Measurements from ENCODE around the gene NPEPL1.

NPEPL1 gene

GRCh38 chr20:58741384-58741783 lies 48.8 kb downstream of the NPEPL1 start:
- TF ChIP-seq EZH2 (IDR thresholded peaks at IDR 0.05; ENCODE audit: borderline replicate concordance, low read length) = no peak
- TF ChIP-seq, protein P1, sequence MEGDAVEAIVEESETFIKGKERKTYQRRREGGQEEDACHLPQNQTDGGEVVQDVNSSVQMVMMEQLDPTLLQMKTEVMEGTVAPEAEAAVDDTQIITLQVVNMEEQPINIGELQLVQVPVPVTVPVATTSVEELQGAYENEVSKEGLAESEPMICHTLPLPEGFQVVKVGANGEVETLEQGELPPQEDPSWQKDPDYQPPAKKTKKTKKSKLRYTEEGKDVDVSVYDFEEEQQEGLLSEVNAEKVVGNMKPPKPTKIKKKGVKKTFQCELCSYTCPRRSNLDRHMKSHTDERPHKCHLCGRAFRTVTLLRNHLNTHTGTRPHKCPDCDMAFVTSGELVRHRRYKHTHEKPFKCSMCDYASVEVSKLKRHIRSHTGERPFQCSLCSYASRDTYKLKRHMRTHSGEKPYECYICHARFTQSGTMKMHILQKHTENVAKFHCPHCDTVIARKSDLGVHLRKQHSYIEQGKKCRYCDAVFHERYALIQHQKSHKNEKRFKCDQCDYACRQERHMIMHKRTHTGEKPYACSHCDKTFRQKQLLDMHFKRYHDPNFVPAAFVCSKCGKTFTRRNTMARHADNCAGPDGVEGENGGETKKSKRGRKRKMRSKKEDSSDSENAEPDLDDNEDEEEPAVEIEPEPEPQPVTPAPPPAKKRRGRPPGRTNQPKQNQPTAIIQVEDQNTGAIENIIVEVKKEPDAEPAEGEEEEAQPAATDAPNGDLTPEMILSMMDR (IDR thresholded peaks at IDR 0.05; ENCODE audit: low read length) = no peak

GRCh38 chr20:58742668-58743566 lies 50.3 kb downstream of the NPEPL1 start:
- Histone ChIP-seq H4K20me1 (ENCODE audit: insufficient read depth, low read length) (no peaks in the 10 kb centered on the region), H3K79me2 (ENCODE audit: insufficient read depth, low read length) (no peaks in the 10 kb centered on the region), H3K4me2 (ENCODE audit: low read length) (no peak overlapping the region), H3K4me1 (ENCODE audit: insufficient read depth, low read length, severe bottlenecking) (no peaks in the 10 kb centered on the region), H3K27me3 (ENCODE audit: insufficient read depth, low read length) (no peaks in the 10 kb centered on the region; the same call in 1 of the 2 replicates), H2AFZ (ENCODE audit: low read length) (no peak overlapping the region), H3K9me3 (ENCODE audit: low read length) (no peaks in the 10 kb centered on the region), H3F3A (ENCODE audit: insufficient read depth, low read length) (no peaks in the 10 kb centered on the region), H3K9ac (ENCODE audit: low read length) (no peak overlapping the region), H3K4me3 (ENCODE audit: low read depth, low read length, poor library complexity, severe bottlenecking) (no peak overlapping the region), H3K36me3 (ENCODE audit: insufficient read depth, low read length) (no peaks in the 10 kb centered on the region), H3K27ac (ENCODE audit: low read depth, low read length, poor library complexity, severe bottlenecking) (no peak overlapping the region), H3K9me2 (ENCODE audit: low read depth, low read length) (no peaks in the 10 kb centered on the region)
- TF ChIP-seq, protein P1 (IDR thresholded peaks at IDR 0.05; ENCODE audit: low read length) = no peak
- TF ChIP-seq EZH2 (IDR thresholded peaks at IDR 0.05; ENCODE audit: borderline replicate concordance, low read length) = no peak

More at GRCh38 chr20:58741384-58741783, 48.8 kb downstream of the NPEPL1 start:
- Histone ChIP-seq H2AFZ (ENCODE audit: low read length) (no peak overlapping the region), H3K36me3 (ENCODE audit: insufficient read depth, low read length) (no peaks in the 10 kb centered on the region), H3K9ac (ENCODE audit: low read length) (no peak overlapping the region), H3K9me2 (ENCODE audit: low read depth, low read length) (no peaks in the 10 kb centered on the region), H3K4me3 (ENCODE audit: low read depth, low read length, poor library complexity, severe bottlenecking) (no peak overlapping the region), H3K27ac (ENCODE audit: low read depth, low read length, poor library complexity, severe bottlenecking) (no peak overlapping the region), H3K4me1 (ENCODE audit: insufficient read depth, low read length, severe bottlenecking) (no peaks in the 10 kb centered on the region), H4K20me1 (ENCODE audit: insufficient read depth, low read length) (no peaks in the 10 kb centered on the region), H3K79me2 (ENCODE audit: insufficient read depth, low read length) (no peaks in the 10 kb centered on the region), H3K4me2 (ENCODE audit: low read length) (no peak overlapping the region), H3K9me3 (ENCODE audit: low read length) (no peaks in the 10 kb centered on the region), H3F3A (ENCODE audit: insufficient read depth, low read length) (no peaks in the 10 kb centered on the region), H3K27me3 (ENCODE audit: insufficient read depth, low read length) (no peaks in the 10 kb centered on the region; the same call in 1 of the 2 replicates)

DNA sequence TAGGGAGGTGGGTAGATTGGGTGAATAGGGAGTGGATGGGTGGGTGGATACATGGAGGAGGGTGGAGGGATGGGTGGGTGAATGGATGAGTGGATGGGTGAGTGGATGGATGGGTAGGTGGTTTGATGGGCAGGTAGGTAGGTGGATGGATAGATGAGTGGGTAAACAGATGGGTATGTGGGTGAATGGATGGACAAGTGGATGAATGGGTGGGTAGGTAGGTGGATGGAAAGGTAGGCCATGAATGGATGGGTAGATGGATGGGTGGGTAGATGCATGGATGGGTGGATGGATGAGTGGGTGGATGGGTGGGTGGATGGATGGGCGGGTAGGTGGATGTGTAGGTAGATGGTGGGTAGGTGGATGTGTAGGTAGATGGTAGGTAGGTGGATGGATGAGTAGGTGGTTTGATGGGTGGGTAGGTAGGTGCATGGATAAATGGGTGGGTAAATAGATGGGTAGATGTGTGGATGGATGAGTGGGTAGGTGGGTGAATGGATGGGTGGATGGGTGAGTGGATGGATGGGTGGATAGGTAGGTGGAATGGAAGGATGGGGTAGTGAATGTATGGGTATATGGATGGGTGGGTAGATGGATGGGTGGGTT lies 51.4 kb downstream of the NPEPL1 start:
- Histone ChIP-seq H3K36me3 (ENCODE audit: insufficient read depth, low read length) (no peaks in the 10 kb centered on the region), H3K4me1 (ENCODE audit: insufficient read depth, low read length, severe bottlenecking) (no peaks in the 10 kb centered on the region), H3F3A (ENCODE audit: insufficient read depth, low read length) (no peaks in the 10 kb centered on the region), H2AFZ (ENCODE audit: low read length) (no peak overlapping the region), H3K9me3 (ENCODE audit: low read length) (no peaks in the 10 kb centered on the region), H3K27ac (ENCODE audit: low read depth, low read length, poor library complexity, severe bottlenecking) (no peak overlapping the region), H3K4me3 (ENCODE audit: low read depth, low read length, poor library complexity, severe bottlenecking) (no peak overlapping the region), H4K20me1 (ENCODE audit: insufficient read depth, low read length) (no peaks in the 10 kb centered on the region), H3K9ac (ENCODE audit: low read length) (no peak overlapping the region), H3K4me2 (ENCODE audit: low read length) (no peak overlapping the region), H3K9me2 (ENCODE audit: low read depth, low read length) (no peaks in the 10 kb centered on the region), H3K79me2 (ENCODE audit: insufficient read depth, low read length) (no peaks in the 10 kb centered on the region), H3K27me3 (ENCODE audit: insufficient read depth, low read length) (no peaks in the 10 kb centered on the region)
- TF ChIP-seq EZH2 (IDR thresholded peaks at IDR 0.05; ENCODE audit: borderline replicate concordance, low read length) = no peak
- TF ChIP-seq, protein P1 (IDR thresholded peaks at IDR 0.05; ENCODE audit: low read length) = no peak

Data from OCI-LY1 (cell line).